Ishikawa (cell line): ENCODE measurements around the gene ZNF654.

ENCODE experiments used
- CEBPB ChIP-seq: IDR thresholded peaks from 2 replicates; pipeline ENCODE4 v1.6.1; 2012
- EP300 ChIP-seq: IDR thresholded peaks from 2 replicates; pipeline ENCODE4 v1.6.1; 2012; ENCODE audit warnings: borderline replicate concordance
- FOXM1 ChIP-seq: IDR thresholded peaks from 2 replicates; pipeline ENCODE4 v1.6.1; 2012; ENCODE audit warnings: low read depth, borderline replicate concordance
- MAX ChIP-seq: IDR thresholded peaks from 2 replicates; pipeline ENCODE4 v1.6.1; 2012
- RAD21 ChIP-seq: IDR thresholded peaks from 2 replicates; pipeline ENCODE4 v1.6.1; 2012; ENCODE audit warnings: low read depth
- TAF1 ChIP-seq: IDR thresholded peaks from 2 replicates; pipeline ENCODE4 v1.6.1; 2012; ENCODE audit warnings: low read depth, mild to moderate bottlenecking
- YY1 ChIP-seq: IDR thresholded peaks from 2 replicates; pipeline ENCODE4 v1.6.1; 2012; ENCODE audit warnings: low read depth
- ZBTB7A ChIP-seq: IDR thresholded peaks from 2 replicates; pipeline ENCODE4 v1.6.1; 2012; ENCODE audit warnings: low read depth
- TF ChIP-seq, protein P1 (sequence below): IDR thresholded peaks from 2 replicates; pipeline ENCODE4 v1.6.1; 2012; ENCODE audit warnings: low read depth, mild to moderate bottlenecking

- TF ChIP-seq, protein P1, sequence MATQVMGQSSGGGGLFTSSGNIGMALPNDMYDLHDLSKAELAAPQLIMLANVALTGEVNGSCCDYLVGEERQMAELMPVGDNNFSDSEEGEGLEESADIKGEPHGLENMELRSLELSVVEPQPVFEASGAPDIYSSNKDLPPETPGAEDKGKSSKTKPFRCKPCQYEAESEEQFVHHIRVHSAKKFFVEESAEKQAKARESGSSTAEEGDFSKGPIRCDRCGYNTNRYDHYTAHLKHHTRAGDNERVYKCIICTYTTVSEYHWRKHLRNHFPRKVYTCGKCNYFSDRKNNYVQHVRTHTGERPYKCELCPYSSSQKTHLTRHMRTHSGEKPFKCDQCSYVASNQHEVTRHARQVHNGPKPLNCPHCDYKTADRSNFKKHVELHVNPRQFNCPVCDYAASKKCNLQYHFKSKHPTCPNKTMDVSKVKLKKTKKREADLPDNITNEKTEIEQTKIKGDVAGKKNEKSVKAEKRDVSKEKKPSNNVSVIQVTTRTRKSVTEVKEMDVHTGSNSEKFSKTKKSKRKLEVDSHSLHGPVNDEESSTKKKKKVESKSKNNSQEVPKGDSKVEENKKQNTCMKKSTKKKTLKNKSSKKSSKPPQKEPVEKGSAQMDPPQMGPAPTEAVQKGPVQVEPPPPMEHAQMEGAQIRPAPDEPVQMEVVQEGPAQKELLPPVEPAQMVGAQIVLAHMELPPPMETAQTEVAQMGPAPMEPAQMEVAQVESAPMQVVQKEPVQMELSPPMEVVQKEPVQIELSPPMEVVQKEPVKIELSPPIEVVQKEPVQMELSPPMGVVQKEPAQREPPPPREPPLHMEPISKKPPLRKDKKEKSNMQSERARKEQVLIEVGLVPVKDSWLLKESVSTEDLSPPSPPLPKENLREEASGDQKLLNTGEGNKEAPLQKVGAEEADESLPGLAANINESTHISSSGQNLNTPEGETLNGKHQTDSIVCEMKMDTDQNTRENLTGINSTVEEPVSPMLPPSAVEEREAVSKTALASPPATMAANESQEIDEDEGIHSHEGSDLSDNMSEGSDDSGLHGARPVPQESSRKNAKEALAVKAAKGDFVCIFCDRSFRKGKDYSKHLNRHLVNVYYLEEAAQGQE = no peak
- TF ChIP-seq EP300 (no peak), CEBPB (no peak), MAX (no peak), TAF1 (no peak), YY1 (no peak), ZBTB7A (no peak), RAD21 (no peak), FOXM1 (no peak)
Measured at GRCh38 chr3:88075072-88075471, 16.0 kb downstream of the ZNF654 start.
